ENCODE measurements around the gene VEZT.

VEZT gene

GRCh38 chr12:95178136-95178535 is 39.5 kb upstream of the VEZT start:
- no peak for TF ChIP-seq CTCF (IDR thresholded peaks at IDR 0.05; ENCODE audit: insufficient read depth, low read length, poor library complexity, severe bottlenecking)
- H3K27me3 ChIP-seq (replicated peaks; ENCODE audit: control insufficient read depth, insufficient read depth, low read length) = no peaks in the 10 kb centered on the region
- no peak for DNase-seq (ENCODE audit: extremely low read depth, insufficient read length)
- H3K4me3 ChIP-seq (replicated peaks; ENCODE audit: low read depth, low read length) = no peak overlapping the region
- H3K36me3 ChIP-seq (ENCODE audit: control insufficient read depth, insufficient read depth, low read length) = no peaks in the 10 kb centered on the region

GRCh38 chr12:95179011-95179410 is 38.6 kb upstream of the VEZT start:
- Histone ChIP-seq H3K27me3 (replicated peaks; ENCODE audit: control insufficient read depth, insufficient read depth, low read length) (no peaks in the 10 kb centered on the region), H3K36me3 (ENCODE audit: control insufficient read depth, insufficient read depth, low read length) (no peaks in the 10 kb centered on the region), H3K4me3 (replicated peaks; ENCODE audit: low read depth, low read length) (no peak overlapping the region)
- no peak for DNase-seq (ENCODE audit: extremely low read depth, insufficient read length)
- TF ChIP-seq CTCF (IDR thresholded peaks at IDR 0.05; ENCODE audit: insufficient read depth, low read length, poor library complexity, severe bottlenecking) = no peak

- no peak for DNase-seq (ENCODE audit: extremely low read depth, insufficient read length)
- TF ChIP-seq CTCF (IDR thresholded peaks at IDR 0.05; ENCODE audit: insufficient read depth, low read length, poor library complexity, severe bottlenecking) = no peak
- Histone ChIP-seq H3K27me3 (replicated peaks; ENCODE audit: control insufficient read depth, insufficient read depth, low read length) (no peaks in the 10 kb centered on the region), H3K4me3 (replicated peaks; ENCODE audit: low read depth, low read length) (no peak overlapping the region), H3K36me3 (ENCODE audit: control insufficient read depth, insufficient read depth, low read length) (no peaks in the 10 kb centered on the region)
Measured at GRCh38 chr12:95181103-95181502, 36.5 kb upstream of the VEZT start.

- Histone ChIP-seq H3K4me3 (replicated peaks; ENCODE audit: low read depth, low read length) (no peak overlapping the region), H3K36me3 (ENCODE audit: control insufficient read depth, insufficient read depth, low read length) (no peaks in the 10 kb centered on the region), H3K27me3 (replicated peaks; ENCODE audit: control insufficient read depth, insufficient read depth, low read length) (no peaks in the 10 kb centered on the region)
- TF ChIP-seq CTCF (IDR thresholded peaks at IDR 0.05; ENCODE audit: insufficient read depth, low read length, poor library complexity, severe bottlenecking) = no peak
- no peak for DNase-seq (ENCODE audit: extremely low read depth, insufficient read length)
Measured at GRCh38 chr12:95182868-95183415, 34.7 kb upstream of the VEZT start.

- H3K4me3 ChIP-seq (replicated peaks; ENCODE audit: low read depth, low read length) = no peak overlapping the region
- H3K36me3 ChIP-seq (ENCODE audit: control insufficient read depth, insufficient read depth, low read length) = no peaks in the 10 kb centered on the region
- DNase-seq (ENCODE audit: extremely low read depth, insufficient read length) = no peak
- TF ChIP-seq CTCF (IDR thresholded peaks at IDR 0.05; ENCODE audit: insufficient read depth, low read length, poor library complexity, severe bottlenecking) = no peak
- H3K27me3 ChIP-seq (replicated peaks; ENCODE audit: control insufficient read depth, insufficient read depth, low read length) = no peaks in the 10 kb centered on the region
Measured at GRCh38 chr12:95184121-95184520, 33.5 kb upstream of the VEZT start.

GRCh38 chr12:95185072-95185471 is 32.5 kb upstream of the VEZT start:
- no peaks in the 10 kb centered on the region for H3K27me3 ChIP-seq (replicated peaks; ENCODE audit: control insufficient read depth, insufficient read depth, low read length)
- TF ChIP-seq CTCF (IDR thresholded peaks at IDR 0.05; ENCODE audit: insufficient read depth, low read length, poor library complexity, severe bottlenecking) = no peak
- no peak for DNase-seq (ENCODE audit: extremely low read depth, insufficient read length)
- no peak overlapping the region for H3K4me3 ChIP-seq (replicated peaks; ENCODE audit: low read depth, low read length)
- no peaks in the 10 kb centered on the region for H3K36me3 ChIP-seq (ENCODE audit: control insufficient read depth, insufficient read depth, low read length)

Data from GM06990 (cell line).